Type B pancreatic cell (in vitro differentiated cells): Measurements from ENCODE around the gene ECM2. TPM values are rescaled to one million over a fixed set of nuclear protein-coding genes. Genes with fewer than 3 reads are reported as not detected.

Experiments used
- DNase-seq: peaks from one replicate; pipeline ENCODE4 v3.0.0; 2021; ENCODE audit warnings: mixed read lengths; ENCODE audit not compliant: unreplicated experiment; ENCODE audit errors: extremely low spot score
- H3K27ac Mint-ChIP-seq: 2 replicates; pipeline ENCODE4 v1.8.0; 2021; ENCODE audit warnings: mild to moderate bottlenecking, mixed read lengths
- H3K27me3 Mint-ChIP-seq: 2 replicates; pipeline ENCODE4 v1.8.0; 2021; ENCODE audit warnings: mixed read lengths
- H3K36me3 Mint-ChIP-seq: 2 replicates; pipeline ENCODE4 v1.8.0; 2021; ENCODE audit warnings: mixed read lengths
- H3K4me1 Mint-ChIP-seq: one replicate; pipeline ENCODE4 v1.8.0; 2021; ENCODE audit warnings: mixed read lengths; ENCODE audit not compliant: unreplicated experiment
- H3K4me3 Mint-ChIP-seq: 2 replicates; pipeline ENCODE4 v1.8.0; 2021; ENCODE audit warnings: mild to moderate bottlenecking, mixed read lengths
- H3K9me3 Mint-ChIP-seq: 2 replicates; pipeline ENCODE4 v1.8.0; 2021; ENCODE audit warnings: mixed read lengths
- CTCF ChIP-seq: fragments of 200-600 bp; sonication (generic); conservative IDR thresholded peaks from 2 replicates; pipeline ENCODE4 v1.5.0; 2021; ENCODE audit warnings: antibody characterized with exemption, mild to moderate bottlenecking
- total RNA-seq: library from RNA; stranded (reverse); gene quantifications from 2 replicates; pipeline ENCODE4 v1.2.1, GENCODE V29; 2021; ENCODE audit warnings: low replicate concordance

ECM2 gene
- total RNA-seq, 1 donor from 2014 or later, result 0.51 TPM

- Mint-ChIP-seq H3K4me3 (no peak overlapping the region), H3K36me3 (peaks cover 3% of the 10 kb centered on the region), H3K27me3 (no peaks in the 10 kb centered on the region), H3K9me3 (no peaks in the 10 kb centered on the region), H3K4me1 (no peaks in the 10 kb centered on the region), H3K27ac (no peak overlapping the region)
- DNase-seq, result no peak
- TF ChIP-seq CTCF, result no peak
These were observed 40.9 kb downstream of the ECM2 start for GRCh38 chr9:92494856-92495255.

- Mint-ChIP-seq H3K4me1 (no peaks in the 10 kb centered on the region), H3K9me3 (no peaks in the 10 kb centered on the region), H3K27ac (no peak overlapping the region), H3K27me3 (no peaks in the 10 kb centered on the region), H3K36me3 (peaks cover 3% of the 10 kb centered on the region), H3K4me3 (no peak overlapping the region)
- DNase-seq, result no peak
- no peak for TF ChIP-seq CTCF
These were observed 41.9 kb downstream of the ECM2 start for GRCh38 chr9:92493749-92494387.

- Mint-ChIP-seq H3K27ac (no peak overlapping the region), H3K36me3 (peaks cover 2% of the 10 kb centered on the region), H3K4me3 (no peak overlapping the region), H3K9me3 (no peaks in the 10 kb centered on the region), H3K4me1 (no peaks in the 10 kb centered on the region), H3K27me3 (no peaks in the 10 kb centered on the region)
- TF ChIP-seq CTCF, result no peak
- no peak for DNase-seq
These were observed 42.9 kb downstream of the ECM2 start for GRCh38 chr9:92492781-92493401.

GRCh38 chr9:92488681-92489550 is 46.9 kb downstream of the ECM2 start:
- DNase-seq, result no peak
- Mint-ChIP-seq H3K4me1 (no peaks in the 10 kb centered on the region), H3K27ac (no peak overlapping the region), H3K27me3 (no peaks in the 10 kb centered on the region), H3K9me3 (no peaks in the 10 kb centered on the region), H3K36me3 (no peaks in the 10 kb centered on the region), H3K4me3 (no peak overlapping the region)
- TF ChIP-seq CTCF, result no peak

GRCh38 chr9:92486371-92486770 is 49.4 kb downstream of the ECM2 start:
- DNase-seq, result no peak
- no peak overlapping the region for H3K4me3 Mint-ChIP-seq
- H3K4me1 Mint-ChIP-seq, result peaks cover 3% of the 10 kb centered on the region
- TF ChIP-seq CTCF, result no peak
- H3K27me3 Mint-ChIP-seq, result no peaks in the 10 kb centered on the region
- no peaks in the 10 kb centered on the region for H3K36me3 Mint-ChIP-seq
- no peak overlapping the region for H3K27ac Mint-ChIP-seq
- H3K9me3 Mint-ChIP-seq, result no peaks in the 10 kb centered on the region
